LNCAP (cell line): ENCODE data around the gene EPHA4.

ENCODE experiments used
- CTCF ChIP-seq: fragments of 450-650 bp; IDR thresholded peaks from 2 replicates; pipeline ENCODE4 v1.5.1; 2017; ENCODE audit warnings: mild to moderate bottlenecking

EPHA4 gene

GRCh38 chr2:221501210-221501882, 70.8 kb downstream of the EPHA4 start:
- no peak for TF ChIP-seq CTCF

- TF ChIP-seq CTCF: no peak
These were observed 71.4 kb downstream of the EPHA4 start for GRCh38 chr2:221500501-221501209.

GRCh38 chr2:221495731-221496130, 76.4 kb downstream of the EPHA4 start:
- no peak for TF ChIP-seq CTCF

GRCh38 chr2:221494556-221494955, 77.5 kb downstream of the EPHA4 start:
- TF ChIP-seq CTCF: no peak

- TF ChIP-seq CTCF: no peak
These were observed 78.7 kb downstream of the EPHA4 start for GRCh38 chr2:221493391-221493790.

- no peak for TF ChIP-seq CTCF
These were observed 79.5 kb downstream of the EPHA4 start for GRCh38 chr2:221492636-221493035.

- no peak for TF ChIP-seq CTCF
These were observed 81.5 kb downstream of the EPHA4 start for GRCh38 chr2:221490506-221491060.
